Measurements from ENCODE around the gene PCDHB5.
"Not testable (repeated sequence)": the region's sequence is repeated elsewhere in the genome, so short reads cannot be mapped to it uniquely, and the experiment has no call there.

The PCDHB5 gene

GRCh38 chr5:141135030-141135717 lies at the start of gene PCDHB5:
Gene PCDHB5 (plus strand): TSS chr5:141135206. CDS start chr5:141135435, 229 bp downstream.
- DNase-seq (ENCODE audit: low read depth in 1 of 2, low spot score in 1 of 2), result no peak

- DNase-seq (ENCODE audit: low read depth in 1 of 2, low spot score in 1 of 2), result no peak
These were observed 40.3 kb upstream of the PCDHB5 start, which contains the start of gene PCDHB2 for GRCh38 chr5:141094481-141095262. Gene PCDHB2 (plus strand): TSS chr5:141094615. CDS start chr5:141094791, 176 bp downstream.

- DNase-seq (ENCODE audit: low read depth in 1 of 2, low spot score in 1 of 2), result no peak
These were observed 39.8 kb upstream of the PCDHB5 start for GRCh38 chr5:141095263-141095641.

GRCh38 chr5:141096181-141096580 lies 38.8 kb upstream of the PCDHB5 start:
- DNase-seq (ENCODE audit: low read depth in 1 of 2, low spot score in 1 of 2), result not testable (repeated sequence)

- DNase-seq (ENCODE audit: low read depth in 1 of 2, low spot score in 1 of 2), result not testable (repeated sequence)
These were observed 38.4 kb upstream of the PCDHB5 start for GRCh38 chr5:141096586-141096985.

- no peak for DNase-seq (ENCODE audit: low read depth in 1 of 2, low spot score in 1 of 2)
These were observed 34.7 kb upstream of the PCDHB5 start, which contains the start of gene PCDHB3 for GRCh38 chr5:141100243-141100805. Gene PCDHB3 (plus strand): TSS chr5:141100473. CDS start chr5:141100650, 177 bp downstream.

- DNase-seq (ENCODE audit: low read depth in 1 of 2, low spot score in 1 of 2), result no peak
These were observed 33.9 kb upstream of the PCDHB5 start for GRCh38 chr5:141101059-141101458.

- DNase-seq (ENCODE audit: low read depth in 1 of 2, low spot score in 1 of 2), result not testable (repeated sequence)
These were observed 32.9 kb upstream of the PCDHB5 start for GRCh38 chr5:141102070-141102469.

- DNase-seq (ENCODE audit: low read depth in 1 of 2, low spot score in 1 of 2), result not testable (repeated sequence)
These were observed 32.5 kb upstream of the PCDHB5 start for GRCh38 chr5:141102471-141102870.

GRCh38 chr5:141105350-141105749 lies 29.7 kb upstream of the PCDHB5 start:
- no peak for DNase-seq (ENCODE audit: low read depth in 1 of 2, low spot score in 1 of 2)

GRCh38 chr5:141119250-141119649 lies 15.8 kb upstream of the PCDHB5 start:
- no peak for DNase-seq (ENCODE audit: low read depth in 1 of 2, low spot score in 1 of 2)

- DNase-seq (ENCODE audit: low read depth in 1 of 2, low spot score in 1 of 2), result no peak
These were observed 13.4 kb upstream of the PCDHB5 start, which contains the start of gene PCDHB4 for GRCh38 chr5:141121563-141121962. Gene PCDHB4 (plus strand): TSS chr5:141121818. CDS start chr5:141121999, 181 bp downstream.

GRCh38 chr5:141121985-141122384 lies 13.0 kb upstream of the PCDHB5 start:
- no peak for DNase-seq (ENCODE audit: low read depth in 1 of 2, low spot score in 1 of 2)

GRCh38 chr5:141123396-141124135 lies 11.4 kb upstream of the PCDHB5 start:
- DNase-seq (ENCODE audit: low read depth in 1 of 2, low spot score in 1 of 2), result not testable (repeated sequence)

- DNase-seq (ENCODE audit: low read depth in 1 of 2, low spot score in 1 of 2), result no peak
These were observed 7.7 kb upstream of the PCDHB5 start for GRCh38 chr5:141127305-141127704.

GRCh38 chr5:141135718-141136266 lies 786 bp downstream of the PCDHB5 start:
- no peak for DNase-seq (ENCODE audit: low read depth in 1 of 2, low spot score in 1 of 2)

- not testable (repeated sequence) for DNase-seq (ENCODE audit: low read depth in 1 of 2, low spot score in 1 of 2)
These were observed 2.3 kb downstream of the PCDHB5 start for GRCh38 chr5:141137346-141137745.

- DNase-seq (ENCODE audit: low read depth in 1 of 2, low spot score in 1 of 2), result no peak
These were observed 14.8 kb downstream of the PCDHB5 start, which contains the start of gene PCDHB6 for GRCh38 chr5:141149812-141150211. Gene PCDHB6 (plus strand): TSS chr5:141150057. CDS start chr5:141150258, 201 bp downstream.

- no peak for DNase-seq (ENCODE audit: low read depth in 1 of 2, low spot score in 1 of 2)
These were observed 15.4 kb downstream of the PCDHB5 start for GRCh38 chr5:141150224-141150992.

GRCh38 chr5:141150993-141151325 lies 16.0 kb downstream of the PCDHB5 start:
- no peak for DNase-seq (ENCODE audit: low read depth in 1 of 2, low spot score in 1 of 2)
